Measurements from ENCODE around the gene XIRP1. TPM values are rescaled to one million over a fixed set of nuclear protein-coding genes. Genes with fewer than 3 reads are reported as not detected.

The XIRP1 gene
- total and polyA plus RNA-seq, 2 of the 13 experiments (the other 11 are each of a cell fraction or from before 2014, with no cell fraction given) = not detected

DNA sequence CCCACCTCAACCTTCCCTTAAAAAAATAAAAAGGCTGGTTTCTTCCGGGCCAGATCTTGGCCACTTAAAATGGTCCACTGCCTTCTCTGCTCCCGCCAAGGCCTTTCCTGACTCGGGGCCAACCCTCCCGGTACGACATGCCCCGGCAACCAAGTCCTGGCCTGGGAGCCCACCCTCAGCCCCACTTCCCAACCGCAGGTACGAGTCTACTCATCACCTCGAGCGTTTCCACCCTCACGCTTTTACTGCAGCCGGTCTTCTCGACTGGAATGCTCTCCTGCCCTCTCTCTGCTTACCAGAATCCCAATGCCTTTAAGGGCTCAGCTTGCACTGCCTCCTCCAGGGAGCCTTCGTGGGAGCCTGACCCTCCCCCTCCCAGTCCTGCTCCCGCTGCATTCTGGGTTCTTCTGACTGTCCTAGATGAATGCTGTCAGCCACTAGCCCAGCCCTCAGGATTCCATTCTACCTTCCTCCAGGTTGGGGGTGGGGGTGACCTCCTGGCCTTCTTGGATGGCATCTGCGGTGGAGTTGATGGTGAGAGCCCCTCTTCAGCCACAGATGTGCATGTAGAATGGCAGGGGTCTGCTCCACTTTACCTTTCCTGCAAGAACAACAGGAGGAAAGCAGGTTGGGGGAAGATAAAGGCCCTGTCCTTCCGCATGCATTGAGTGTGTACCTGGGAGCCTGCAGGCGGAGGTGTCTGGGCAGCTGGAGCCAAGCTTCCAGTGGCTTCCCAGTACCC, 37.9 kb downstream of the XIRP1 start (continued):
- TF ChIP-seq, protein P1, sequence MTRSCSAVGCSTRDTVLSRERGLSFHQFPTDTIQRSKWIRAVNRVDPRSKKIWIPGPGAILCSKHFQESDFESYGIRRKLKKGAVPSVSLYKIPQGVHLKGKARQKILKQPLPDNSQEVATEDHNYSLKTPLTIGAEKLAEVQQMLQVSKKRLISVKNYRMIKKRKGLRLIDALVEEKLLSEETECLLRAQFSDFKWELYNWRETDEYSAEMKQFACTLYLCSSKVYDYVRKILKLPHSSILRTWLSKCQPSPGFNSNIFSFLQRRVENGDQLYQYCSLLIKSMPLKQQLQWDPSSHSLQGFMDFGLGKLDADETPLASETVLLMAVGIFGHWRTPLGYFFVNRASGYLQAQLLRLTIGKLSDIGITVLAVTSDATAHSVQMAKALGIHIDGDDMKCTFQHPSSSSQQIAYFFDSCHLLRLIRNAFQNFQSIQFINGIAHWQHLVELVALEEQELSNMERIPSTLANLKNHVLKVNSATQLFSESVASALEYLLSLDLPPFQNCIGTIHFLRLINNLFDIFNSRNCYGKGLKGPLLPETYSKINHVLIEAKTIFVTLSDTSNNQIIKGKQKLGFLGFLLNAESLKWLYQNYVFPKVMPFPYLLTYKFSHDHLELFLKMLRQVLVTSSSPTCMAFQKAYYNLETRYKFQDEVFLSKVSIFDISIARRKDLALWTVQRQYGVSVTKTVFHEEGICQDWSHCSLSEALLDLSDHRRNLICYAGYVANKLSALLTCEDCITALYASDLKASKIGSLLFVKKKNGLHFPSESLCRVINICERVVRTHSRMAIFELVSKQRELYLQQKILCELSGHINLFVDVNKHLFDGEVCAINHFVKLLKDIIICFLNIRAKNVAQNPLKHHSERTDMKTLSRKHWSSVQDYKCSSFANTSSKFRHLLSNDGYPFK (CRISPR knock-in tag; IDR thresholded peaks at IDR 0.05; ENCODE audit: borderline replicate concordance) = peak; percentile 73; the same call in 1 of the 2 replicates
- TF ChIP-seq ERF (CRISPR knock-in tag; IDR thresholded peaks at IDR 0.05) = peak; percentile 51; the same call in 1 of the 2 replicates
- TF ChIP-seq ELF1 (CRISPR knock-in tag; IDR thresholded peaks at IDR 0.05) = peak; percentile 17; the same call in 1 of the 2 replicates
- TF ChIP-seq, protein P2, sequence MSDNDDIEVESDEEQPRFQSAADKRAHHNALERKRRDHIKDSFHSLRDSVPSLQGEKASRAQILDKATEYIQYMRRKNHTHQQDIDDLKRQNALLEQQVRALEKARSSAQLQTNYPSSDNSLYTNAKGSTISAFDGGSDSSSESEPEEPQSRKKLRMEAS (IDR thresholded peaks at IDR 0.05) = no peak
- TF ChIP-seq, protein P3, sequence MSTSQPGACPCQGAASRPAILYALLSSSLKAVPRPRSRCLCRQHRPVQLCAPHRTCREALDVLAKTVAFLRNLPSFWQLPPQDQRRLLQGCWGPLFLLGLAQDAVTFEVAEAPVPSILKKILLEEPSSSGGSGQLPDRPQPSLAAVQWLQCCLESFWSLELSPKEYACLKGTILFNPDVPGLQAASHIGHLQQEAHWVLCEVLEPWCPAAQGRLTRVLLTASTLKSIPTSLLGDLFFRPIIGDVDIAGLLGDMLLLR (CRISPR knock-in tag; IDR thresholded peaks at IDR 0.05) = 0 out of 2 replicates have a peak, but pooled peaks have one; percentile 56
- peak; percentile 62; the same call in 1 of the 2 replicates for TF ChIP-seq THAP11 (CRISPR knock-in tag; IDR thresholded peaks at IDR 0.05)
- TF ChIP-seq SSRP1 (CRISPR knock-in tag; IDR thresholded peaks at IDR 0.05) = no peak
- no peak for TF ChIP-seq NFRKB (IDR thresholded peaks at IDR 0.05)
- peak; percentile 80 for TF ChIP-seq SAP130 (CRISPR knock-in tag; IDR thresholded peaks at IDR 0.05; ENCODE audit: low read depth)
- TF ChIP-seq RARA (CRISPR knock-in tag; IDR thresholded peaks at IDR 0.05) = peak; percentile 9; the same call in 1 of the 2 replicates
- peak; percentile 68; the same call in 1 of the 2 replicates for TF ChIP-seq HOXA3 (CRISPR knock-in tag; IDR thresholded peaks at IDR 0.05)
- TF ChIP-seq GABPA (IDR thresholded peaks at IDR 0.05; ENCODE audit: low read depth, low read length) = no peak
- no peak for TF ChIP-seq GABPA (CRISPR knock-in tag; IDR thresholded peaks at IDR 0.05; ENCODE audit: low read depth)
- TF ChIP-seq ESRRA (CRISPR knock-in tag; IDR thresholded peaks at IDR 0.05; ENCODE audit: low read depth) = no peak
- TF ChIP-seq POGZ (CRISPR knock-in tag; IDR thresholded peaks at IDR 0.05) = 0 out of 2 replicates have a peak, but pooled peaks have one; percentile 38
- no peak for TF ChIP-seq CEBPB (IDR thresholded peaks at IDR 0.05; ENCODE audit: borderline replicate concordance, low read depth, low read length)
- 0 out of 2 replicates have a peak, but pooled peaks have one; percentile 36 for TF ChIP-seq ATF7-NPFF (CRISPR knock-in tag; IDR thresholded peaks at IDR 0.05; ENCODE audit: low read depth)
- peak; percentile 44; the same call in 1 of the 2 replicates for TF ChIP-seq BCL6 (CRISPR knock-in tag; IDR thresholded peaks at IDR 0.05)
- TF ChIP-seq ZFP41 (CRISPR knock-in tag; IDR thresholded peaks at IDR 0.05; ENCODE audit: borderline replicate concordance) = 0 out of 2 replicates have a peak, but pooled peaks have one; percentile 28
- TF ChIP-seq, protein P4, sequence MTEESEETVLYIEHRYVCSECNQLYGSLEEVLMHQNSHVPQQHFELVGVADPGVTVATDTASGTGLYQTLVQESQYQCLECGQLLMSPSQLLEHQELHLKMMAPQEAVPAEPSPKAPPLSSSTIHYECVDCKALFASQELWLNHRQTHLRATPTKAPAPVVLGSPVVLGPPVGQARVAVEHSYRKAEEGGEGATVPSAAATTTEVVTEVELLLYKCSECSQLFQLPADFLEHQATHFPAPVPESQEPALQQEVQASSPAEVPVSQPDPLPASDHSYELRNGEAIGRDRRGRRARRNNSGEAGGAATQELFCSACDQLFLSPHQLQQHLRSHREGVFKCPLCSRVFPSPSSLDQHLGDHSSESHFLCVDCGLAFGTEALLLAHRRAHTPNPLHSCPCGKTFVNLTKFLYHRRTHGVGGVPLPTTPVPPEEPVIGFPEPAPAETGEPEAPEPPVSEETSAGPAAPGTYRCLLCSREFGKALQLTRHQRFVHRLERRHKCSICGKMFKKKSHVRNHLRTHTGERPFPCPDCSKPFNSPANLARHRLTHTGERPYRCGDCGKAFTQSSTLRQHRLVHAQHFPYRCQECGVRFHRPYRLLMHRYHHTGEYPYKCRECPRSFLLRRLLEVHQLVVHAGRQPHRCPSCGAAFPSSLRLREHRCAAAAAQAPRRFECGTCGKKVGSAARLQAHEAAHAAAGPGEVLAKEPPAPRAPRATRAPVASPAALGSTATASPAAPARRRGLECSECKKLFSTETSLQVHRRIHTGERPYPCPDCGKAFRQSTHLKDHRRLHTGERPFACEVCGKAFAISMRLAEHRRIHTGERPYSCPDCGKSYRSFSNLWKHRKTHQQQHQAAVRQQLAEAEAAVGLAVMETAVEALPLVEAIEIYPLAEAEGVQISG (CRISPR knock-in tag; IDR thresholded peaks at IDR 0.05) = peak; percentile 44; the same call in 1 of the 2 replicates
- TF ChIP-seq ZNF430 (CRISPR knock-in tag; IDR thresholded peaks at IDR 0.05) = 0 out of 2 replicates have a peak, but pooled peaks have one; percentile 35
- peak; percentile 43; the same call in 1 of the 2 replicates for TF ChIP-seq SNAPC2 (CRISPR knock-in tag; IDR thresholded peaks at IDR 0.05)
- 0 out of 2 replicates have a peak, but pooled peaks have one; percentile 45 for TF ChIP-seq HDAC2 (CRISPR knock-in tag; IDR thresholded peaks at IDR 0.05)
- TF ChIP-seq MTA3 (CRISPR knock-in tag; IDR thresholded peaks at IDR 0.05) = no peak
- peak; percentile 65 for TF ChIP-seq DMAP1 (CRISPR knock-in tag; IDR thresholded peaks at IDR 0.05)
- TF ChIP-seq IKZF4 (CRISPR knock-in tag; IDR thresholded peaks at IDR 0.05; ENCODE audit: borderline replicate concordance, low read depth, not compliant biosample characterization) = peak; percentile 35
